GM21526 (cell line): ENCODE data around the gene OTUD3.

Experiments used
- ATAC-seq: cut with Tn5 transposase; IDR thresholded peaks from one replicate; pipeline ENCODE4 v1.9.1; 2021; ENCODE audit warnings: moderate library complexity; ENCODE audit not compliant: unreplicated experiment, low FRiP score

The OTUD3 gene

DNA sequence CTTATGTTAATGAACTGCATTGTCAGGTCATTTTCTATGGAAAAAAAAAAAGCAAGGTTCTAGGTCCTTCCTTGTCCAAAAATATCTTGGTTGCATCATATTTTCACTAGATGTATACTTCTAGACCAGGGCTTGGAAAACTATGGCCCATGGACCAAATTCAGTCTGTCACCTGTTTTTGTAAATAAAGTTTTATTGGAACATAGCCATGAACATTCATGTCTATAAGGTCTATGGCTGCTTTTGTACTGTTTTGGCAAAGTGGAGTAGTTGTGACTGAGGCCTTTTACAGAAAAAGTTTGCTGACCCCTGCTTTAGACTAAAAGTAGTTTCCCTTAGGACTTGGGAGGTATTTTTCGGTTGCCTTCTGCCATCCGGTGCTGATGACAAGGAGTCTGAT lies 60.5 kb downstream of the OTUD3 start:
- ATAC-seq, result no peak

DNA sequence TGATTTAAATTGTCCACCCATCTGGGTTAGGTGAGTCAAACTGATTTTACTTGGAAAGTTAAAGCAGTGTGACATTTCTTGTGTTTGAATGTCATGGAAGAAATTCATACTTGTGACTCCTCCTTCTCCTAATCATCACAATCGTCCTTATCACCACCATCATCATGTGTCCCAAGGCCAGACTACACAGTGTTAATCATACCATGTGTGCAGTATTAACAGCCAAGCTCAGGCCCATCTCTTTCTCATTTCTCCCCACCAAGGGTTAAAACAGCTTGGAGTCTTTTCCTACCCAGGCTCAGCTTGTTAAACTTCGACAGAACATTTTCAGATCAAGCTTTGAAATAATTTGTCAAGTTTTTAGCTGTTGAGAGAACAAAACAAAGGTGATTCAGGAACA lies 63.7 kb downstream of the OTUD3 start:
- ATAC-seq, result no peak

DNA sequence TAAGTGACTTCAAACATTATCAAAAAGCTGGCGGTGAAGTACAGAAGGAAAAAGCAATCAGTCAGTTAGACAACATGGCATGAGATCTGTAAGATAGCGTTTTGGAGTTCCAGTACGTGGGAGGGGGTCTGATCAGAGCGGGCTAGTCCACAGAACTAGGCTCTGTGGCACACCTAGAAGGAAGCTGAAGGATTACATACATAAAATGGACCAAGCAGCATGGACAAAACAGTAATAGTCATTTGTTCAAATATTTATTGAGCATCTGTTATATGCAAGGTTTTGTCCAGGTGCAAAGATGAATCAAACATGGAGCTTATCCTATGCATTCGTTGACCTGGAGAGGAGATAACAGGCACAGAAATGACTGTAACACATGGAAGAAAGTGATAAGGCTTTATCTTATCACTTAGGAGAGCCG lies 64.1 kb downstream of the OTUD3 start:
- ATAC-seq, result no peak

DNA sequence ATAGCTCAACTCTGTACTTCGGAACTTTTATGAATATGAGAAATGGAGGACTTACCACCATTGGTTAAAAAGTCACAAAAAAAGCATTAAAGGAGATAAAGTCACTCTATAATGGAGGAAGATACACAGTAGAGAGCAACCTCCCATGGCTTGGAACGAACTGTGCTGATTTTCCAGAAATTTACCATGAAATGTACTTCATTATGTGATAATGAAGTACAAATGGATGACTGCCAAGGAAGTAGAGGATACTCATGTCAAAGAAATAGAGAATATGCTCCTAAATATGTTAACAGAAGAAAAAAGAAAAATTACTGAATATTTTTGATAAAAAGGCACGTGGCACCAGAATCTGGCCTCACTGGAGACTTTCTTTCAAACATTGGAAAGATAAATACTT lies 64.8 kb downstream of the OTUD3 start:
- no peak for ATAC-seq

DNA sequence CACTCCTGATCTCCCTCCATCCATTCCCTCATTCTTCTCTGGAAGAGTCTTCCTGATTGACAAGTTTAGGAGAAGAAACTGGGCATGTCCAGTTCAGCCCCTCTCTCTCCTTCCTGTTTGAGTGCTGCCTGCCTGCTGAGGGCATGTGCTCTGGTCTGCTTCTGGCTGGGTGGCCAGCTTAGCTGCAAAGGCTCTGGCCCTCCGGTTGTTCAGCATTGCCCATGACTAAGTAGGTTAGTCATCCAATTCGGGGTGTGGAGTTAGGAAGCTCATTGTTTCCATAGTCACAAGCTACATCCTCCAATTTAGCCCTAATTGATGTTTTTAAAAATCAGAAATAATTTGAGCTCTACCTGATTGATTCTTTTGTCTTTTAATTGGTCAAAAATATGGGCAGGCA lies 66.8 kb downstream of the OTUD3 start:
- no peak for ATAC-seq

DNA sequence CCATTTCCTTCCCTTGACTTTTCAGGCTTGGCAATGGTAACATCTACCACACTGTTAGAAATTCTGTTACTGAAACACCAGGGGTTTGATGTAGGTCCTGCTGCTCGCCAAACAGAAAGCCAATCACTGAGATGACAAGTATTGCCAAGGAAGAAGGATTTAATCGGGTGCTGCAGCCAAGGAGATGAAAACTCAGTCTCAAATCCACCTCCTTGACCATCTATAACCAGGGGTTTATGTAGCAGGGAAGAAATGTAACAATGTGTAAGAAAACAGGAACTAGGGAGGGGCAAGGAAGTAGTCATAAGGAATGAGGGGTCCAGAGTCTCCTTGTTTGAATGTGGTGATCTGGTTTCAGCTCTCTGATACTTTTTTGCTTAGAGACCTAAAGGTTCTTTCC lies 71.9 kb downstream of the OTUD3 start:
- no peak for ATAC-seq

DNA sequence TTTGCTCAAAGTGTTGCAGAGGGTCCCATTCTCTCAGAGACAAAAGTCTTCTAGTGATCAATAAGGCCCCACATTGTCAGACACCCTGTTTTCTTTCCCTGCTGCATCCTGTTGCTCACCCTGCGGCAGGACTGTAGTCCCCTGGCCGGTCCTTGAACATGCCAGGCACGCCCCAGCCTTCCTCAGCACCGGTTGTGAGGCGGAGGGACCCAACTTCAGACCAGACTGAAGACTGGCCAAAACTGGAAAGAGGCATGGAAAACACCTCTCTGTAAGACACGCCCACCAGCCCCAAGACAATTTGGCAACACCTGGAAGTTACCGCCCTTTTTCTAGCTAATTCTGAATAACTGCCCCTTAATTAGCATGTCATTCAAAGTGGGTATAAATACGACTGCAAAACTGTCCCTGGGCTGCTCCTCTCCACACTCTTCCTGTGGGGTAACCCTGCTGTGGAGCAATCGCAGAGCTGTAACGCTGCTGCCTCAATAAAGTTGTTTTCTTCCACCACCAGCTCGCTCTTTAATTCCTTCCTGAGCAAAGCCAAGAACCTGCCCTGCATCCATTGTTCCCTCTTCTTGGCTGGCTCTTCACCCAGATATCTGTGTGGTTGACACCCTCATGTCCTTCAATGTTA lies 73.5 kb downstream of the OTUD3 start:
- no peak for ATAC-seq

DNA sequence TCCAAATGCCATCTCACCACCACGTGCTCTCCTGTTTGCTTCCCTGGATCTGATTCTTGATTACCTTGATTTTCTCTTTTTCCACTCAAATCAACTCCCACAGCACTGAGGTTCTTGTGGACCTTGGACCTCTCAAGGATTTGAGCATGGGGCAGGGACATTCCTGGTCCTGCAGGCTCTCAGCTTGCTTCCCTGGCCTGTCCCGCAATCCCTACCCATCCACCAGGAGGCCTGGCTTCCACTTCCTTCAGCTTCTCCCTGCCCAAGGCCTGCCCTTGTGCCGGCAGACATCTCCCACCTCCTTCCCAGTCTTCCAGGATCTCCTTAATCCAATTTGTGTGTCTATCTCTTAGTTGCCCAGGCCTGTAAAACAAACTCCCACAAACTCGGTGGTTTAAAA lies 75.6 kb downstream of the OTUD3 start:
- ATAC-seq, result no peak

DNA sequence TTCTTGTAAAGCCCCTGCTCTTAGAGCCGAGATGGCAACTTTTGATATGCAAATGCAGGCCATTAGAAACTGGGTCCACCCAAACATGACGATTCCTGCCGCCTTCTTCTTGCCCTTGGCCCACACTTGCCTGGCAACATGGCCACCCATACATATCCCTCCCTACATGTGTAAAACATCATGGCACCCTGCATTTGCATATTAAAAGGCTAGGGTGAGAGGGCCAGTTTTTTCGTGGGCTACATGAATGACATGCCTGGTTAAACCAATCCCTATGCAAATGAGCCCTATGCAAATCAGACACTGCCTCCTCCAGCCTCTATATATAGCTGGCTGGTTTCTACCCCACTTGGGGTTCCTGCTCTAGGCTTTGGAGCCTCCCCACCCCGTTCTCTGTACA lies 78.4 kb downstream of the OTUD3 start:
- no peak for ATAC-seq
